Adrenal gland (tissue), 12 donors: ENCODE results near the gene SLC25A51. TPM values are rescaled to one million over a fixed set of nuclear protein-coding genes. Genes with fewer than 3 reads are reported as not detected.
A peak's percentile ranks its signal among the peaks of the same experiment; 100 is the strongest.

Experiments
- DNase-seq, 7 donors: peaks; one replicate each; pipeline ENCODE4 v3.0.0-alpha.2; 2019 to 2020
- H3K27ac ChIP-seq, 5 donors: fragments of 200-600 bp; sonication (generic) in 4 of 5; 1 replicate in 3 of 5; 2 replicates in 2 of 5; pipeline versions ENCODE4 v1.5.1 to v1.8.0; 2016 to 2020; ENCODE audit warnings: mild to moderate bottlenecking in 1 of 5
- H3K27me3 ChIP-seq: fragments of 200-600 bp; 2 replicates; pipeline ENCODE4 v1.8.0; 2021
- H3K36me3 ChIP-seq, 2 donors: fragments of 200-600 bp; replicated peaks in 1 of 2; 1 replicate in 1 of 2; 2 replicates in 1 of 2; pipeline versions ENCODE4 v1.5.1 to v1.8.0; 2018 to 2022
- H3K4me1 ChIP-seq, 2 donors: fragments of 200-600 bp; replicated peaks in 1 of 2; 1 replicate in 1 of 2; 2 replicates in 1 of 2; pipeline versions ENCODE4 v1.5.1 to v1.8.0; 2018 to 2021
- H3K4me3 ChIP-seq, 4 donors: fragments of 200-600 bp; sonication (generic) in 3 of 4; one replicate each; pipeline ENCODE4 v1.5.1; 2016 to 2018
- H3K9me3 ChIP-seq, 3 donors: fragments of 200-600 bp; sonication (generic) in 1 of 3; replicated peaks in 1 of 3; 1 replicate in 2 of 3; 2 replicates in 1 of 3; pipeline versions ENCODE4 v1.5.1 to v1.8.0; 2016 to 2021
- CTCF ChIP-seq, 6 experiments: fragments of 450-650 bp in 4 of 6; fragments of 200-600 bp in 2 of 6; sonication (generic) in 1 of 6; IDR thresholded peaks; 1 replicate in 5 of 6; 2 replicates in 1 of 6; pipeline versions ENCODE4 v1.5.1 to v1.8.0; 2016 to 2021; ENCODE audit warnings: antibody characterized with exemption in 6 of 6, mild to moderate bottlenecking in 2 of 6, moderate library complexity in 1 of 6
- POLR2A ChIP-seq, 2 donors: fragments of 450-650 bp; IDR thresholded peaks; one replicate each; pipeline ENCODE4 v1.6.1; 2017; ENCODE audit warnings: antibody characterized with exemption in 2 of 2, mild to moderate bottlenecking in 2 of 2, moderate library complexity in 1 of 2
- WGBS, 4 donors: extraction: QIAGEN DNeasy Blood & Tissue Kit in 2 of 4; methylation state at CpG; one replicate each; pipeline versions ENCODE4 v1.1.5 to v1.1.7; 2013 to 2017; 5-methylcytosine and 5-hydroxymethylcytosine counted together
- intact Hi-C, 2 donors: fragments of 100-400 bp; cut with DNase I; formaldehyde crosslinking; loops; one replicate each; pipeline versions ENCODE4 v1.14.1 to v1.15.0; 2022 to 2023
- polyA plus RNA-seq, 3 donors: library from polyadenylated mRNA; stranded (reverse); fragments of 200-250 nt in 2 of 3; fragments of 350-450 nt in 1 of 3; fragmentation: Illumina TruSeq in 1 of 3; extraction: RNeasy Lipid Tissue Mini Kit (QIAGEN cat#74804) in 1 of 3; gene quantifications; one replicate each; pipeline ENCODE4 v1.2.3, GENCODE V29; 2013 to 2014
- total RNA-seq, 9 donors: library from RNA; depleted of rRNA in 4 of 9; stranded (reverse); fragments of >200 nt in 4 of 9; fragments of 120-200 nt in 1 of 9; fragmentation: NEBNext Ultra II Directional in 1 of 9; extraction: Animal tissue kit (Norgen Biotek cat#: 25700) in 1 of 9; gene quantifications; one replicate each; pipeline versions ENCODE4 v1.1.0 to v1.2.4, GENCODE V29; 2013 to 2023
- donor health status: healthy with polysubstance abuse.
- donor health status: Bipolar disorder and iron deficiency.
- donor health status: DM: yes; HTN: yes; CAD: no.
- donor health status: DM: no; HTN: no; CAD: no.
- donor health status: DM: no; HTN: no; CAD: no.
- donor health status: DM: yes; HTN: yes; CAD: no.

The SLC25A51 gene
- total and polyA plus RNA-seq, 12 donors: 3.8 to 28.3 (median 20.7) TPM

GRCh38 chr9:37902796-37903646 is 906 bp downstream of the SLC25A51 start:
- TF ChIP-seq CTCF (IDR thresholded peaks at IDR 0.05): no peak
- DNase-seq: peak in 1 of 7 donors; percentile 48
- WGBS, 4 donors: 4 to 8% (median 6%) methylated on average over 14 to 17 of the region's 17 CpGs

DNA sequence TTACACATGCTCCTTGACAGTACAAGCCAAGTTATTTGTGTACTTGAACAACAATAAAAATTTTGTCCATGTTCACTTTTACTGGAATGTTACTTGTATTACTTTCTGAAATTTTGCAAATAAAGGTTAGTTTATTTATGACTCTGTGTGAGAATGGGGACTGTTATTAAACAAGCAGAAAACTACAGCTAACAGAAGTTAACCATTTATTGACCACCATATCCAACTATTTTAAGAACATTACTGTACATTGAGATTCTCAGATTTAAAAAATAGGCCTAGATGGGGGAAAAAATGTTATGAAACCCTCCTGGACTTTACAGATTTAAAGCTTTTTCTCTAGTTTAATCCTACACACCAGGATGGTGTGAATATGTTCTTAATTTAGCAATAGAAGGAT is 1.8 kb downstream of the SLC25A51 start:
- Histone ChIP-seq H3K36me3 (peaks cover 0 to 20% of the 10 kb centered on the region in 2 donors), H3K27me3 (no peaks in the 10 kb centered on the region), H3K4me3 (no peak overlapping the region), H3K9me3 (no peaks in the 10 kb centered on the region), H3K4me1 (peaks cover 0 to 11% of the 10 kb centered on the region in 2 donors), H3K27ac (no peak overlapping the region)
- intact Hi-C loops: loop anchor here (10.0 kb wide), 4 partner anchors 97 to 417 kb away; partner anchors contain the start of genes DCAF10 (in 1 of the 2), POLR1E (in 1 of the 2) and TRMT10B (in 1 of the 2)
- TF ChIP-seq CTCF (IDR thresholded peaks at IDR 0.05): no peak
- no peak for TF ChIP-seq POLR2A (IDR thresholded peaks at IDR 0.05)
- DNase-seq: no peak

More at GRCh38 chr9:37902796-37903646, 906 bp downstream of the SLC25A51 start:
- Histone ChIP-seq H3K27me3 (no peaks in the 10 kb centered on the region), H3K4me3 (peak overlapping the region; percentile 4 to 97 (median 86)), H3K36me3 (peaks cover 0 to 16% of the 10 kb centered on the region in 2 donors), H3K4me1 (peaks cover 0 to 11% of the 10 kb centered on the region in 2 donors), H3K27ac (peak overlapping the region in 4 of 5 donors; percentile 80 to 93 (median 87)), H3K9me3 (no peaks in the 10 kb centered on the region)
- intact Hi-C loops: loop anchor here (10.0 kb wide), 4 partner anchors 98 to 418 kb away; partner anchors contain the start of genes DCAF10 (in 1 of the 2), POLR1E (in 1 of the 2) and TRMT10B (in 1 of the 2)

DNA sequence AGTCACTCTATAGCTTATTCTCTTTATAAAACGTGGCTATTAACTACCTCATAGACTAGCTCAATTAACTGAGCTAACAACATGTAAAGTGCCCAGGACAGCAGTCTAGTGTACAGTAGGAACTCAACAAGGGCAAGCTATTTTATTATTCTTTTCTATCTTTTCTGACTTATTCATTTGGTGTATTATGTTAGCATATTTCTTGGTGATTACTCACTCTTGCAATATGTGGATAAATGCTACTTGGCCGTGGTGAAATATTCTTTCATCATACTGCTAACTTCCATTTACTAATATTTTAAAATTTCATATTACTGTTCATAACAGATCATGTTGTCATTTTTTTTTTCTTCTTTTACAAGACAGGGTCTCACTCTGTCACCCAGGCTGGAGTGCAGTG is 4.9 kb downstream of the SLC25A51 start:
- peaks cover 0 to 11% of the 10 kb centered on the region in 2 donors for H3K4me1 ChIP-seq
- intact Hi-C loops: no loop called here
- no peak for DNase-seq
- H3K27ac ChIP-seq: no peak overlapping the region
- H3K36me3 ChIP-seq: peaks cover 0 to 48% of the 10 kb centered on the region in 2 donors
- WGBS, 4 donors: 74 to 81% (median 80%) methylated on average over 2 of the region's 2 CpGs
- no peaks in the 10 kb centered on the region for H3K9me3 ChIP-seq
- no peak overlapping the region for H3K4me3 ChIP-seq
- no peaks in the 10 kb centered on the region for H3K27me3 ChIP-seq
- TF ChIP-seq CTCF (IDR thresholded peaks at IDR 0.05): no peak
- no peak for TF ChIP-seq POLR2A (IDR thresholded peaks at IDR 0.05)

DNA sequence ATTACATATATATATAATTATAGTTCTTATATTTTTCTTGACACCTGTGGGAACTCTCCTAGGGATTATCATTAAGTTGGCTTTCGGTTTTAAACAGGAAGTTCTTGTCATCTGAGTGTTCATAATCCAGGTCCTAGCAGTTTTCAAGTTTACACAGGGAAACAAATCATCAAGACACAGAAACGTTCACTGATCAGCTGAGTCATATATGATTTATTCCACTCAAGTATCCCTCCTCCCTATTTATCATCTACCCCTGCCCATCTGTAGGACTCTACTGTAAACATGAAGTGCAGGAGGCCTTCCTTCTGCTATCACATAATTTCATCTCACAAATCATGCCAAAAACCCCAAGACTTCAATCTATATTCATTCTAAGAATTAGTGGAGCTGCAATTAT is 6.3 kb downstream of the SLC25A51 start:
- peaks cover 0 to 61% of the 10 kb centered on the region in 2 donors for H3K36me3 ChIP-seq
- 42 to 50% (median 45%) methylated on average over 2 of the region's 2 CpGs for WGBS, 4 donors
- intact Hi-C loops: no loop called here

More for the DNA sequence above, 6.3 kb downstream of the SLC25A51 start:
- no peak overlapping the region for H3K27ac ChIP-seq
- H3K4me3 ChIP-seq: no peak overlapping the region
- no peaks in the 10 kb centered on the region for H3K9me3 ChIP-seq
- H3K4me1 ChIP-seq: peaks cover 0 to 5% of the 10 kb centered on the region in 2 donors
- TF ChIP-seq CTCF (IDR thresholded peaks at IDR 0.05): no peak
- H3K27me3 ChIP-seq: no peaks in the 10 kb centered on the region
- no peak for DNase-seq
